GM20000 (cell line): ENCODE results near the gene FER.

Experiments
- DNase-seq: peaks from one replicate; pipeline ENCODE4 v3.0.0; 2012; ENCODE audit warnings: low spot score
- CTCF ChIP-seq: IDR thresholded peaks from 2 replicates; pipeline ENCODE4 v1.5.1; 2012; ENCODE audit warnings: mild to moderate bottlenecking, control low read depth; ENCODE audit errors: extremely low read depth, missing control alignments

The FER gene

GRCh38 chr5:108867656-108868055 lies 120.0 kb downstream of the FER start:
- TF ChIP-seq CTCF, result no peak
- DNase-seq, result no peak

GRCh38 chr5:108869066-108869465 lies 121.4 kb downstream of the FER start:
- no peak for TF ChIP-seq CTCF
- no peak for DNase-seq

GRCh38 chr5:108876451-108876850 lies 128.8 kb downstream of the FER start:
- no peak for TF ChIP-seq CTCF
- no peak for DNase-seq

GRCh38 chr5:108878756-108879155 lies 131.1 kb downstream of the FER start:
- TF ChIP-seq CTCF, result no peak
- no peak for DNase-seq

GRCh38 chr5:108881133-108881532 lies 133.4 kb downstream of the FER start:
- DNase-seq, result no peak
- TF ChIP-seq CTCF, result no peak

- TF ChIP-seq CTCF, result no peak
- DNase-seq, result no peak
Observed at GRCh38 chr5:108884736-108885135, 137.0 kb downstream of the FER start.

- no peak for DNase-seq
- TF ChIP-seq CTCF, result no peak
Observed at GRCh38 chr5:108898257-108898656, 150.6 kb downstream of the FER start.
